Measurements from ENCODE around the gene USP13.

DNA sequence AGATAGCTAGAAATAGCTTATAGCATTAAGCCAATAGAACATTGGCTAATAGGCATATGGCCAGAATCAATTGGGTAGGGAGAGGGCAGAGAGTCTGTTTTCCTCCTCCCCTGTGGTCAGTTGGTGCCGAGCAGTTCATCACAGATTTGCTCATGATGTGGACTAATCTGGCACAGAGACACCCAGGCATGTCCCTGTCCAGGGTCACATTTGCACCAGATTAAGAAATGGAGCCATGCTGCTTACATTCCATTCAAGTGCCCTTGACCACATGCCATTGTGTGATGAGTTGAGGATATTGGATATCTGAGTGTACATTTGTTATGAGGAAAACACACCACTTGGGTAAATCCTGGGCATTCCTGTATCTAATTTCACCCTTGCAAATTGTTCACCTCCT is 53.4 kb downstream of the USP13 start:
- TF ChIP-seq, protein P1, sequence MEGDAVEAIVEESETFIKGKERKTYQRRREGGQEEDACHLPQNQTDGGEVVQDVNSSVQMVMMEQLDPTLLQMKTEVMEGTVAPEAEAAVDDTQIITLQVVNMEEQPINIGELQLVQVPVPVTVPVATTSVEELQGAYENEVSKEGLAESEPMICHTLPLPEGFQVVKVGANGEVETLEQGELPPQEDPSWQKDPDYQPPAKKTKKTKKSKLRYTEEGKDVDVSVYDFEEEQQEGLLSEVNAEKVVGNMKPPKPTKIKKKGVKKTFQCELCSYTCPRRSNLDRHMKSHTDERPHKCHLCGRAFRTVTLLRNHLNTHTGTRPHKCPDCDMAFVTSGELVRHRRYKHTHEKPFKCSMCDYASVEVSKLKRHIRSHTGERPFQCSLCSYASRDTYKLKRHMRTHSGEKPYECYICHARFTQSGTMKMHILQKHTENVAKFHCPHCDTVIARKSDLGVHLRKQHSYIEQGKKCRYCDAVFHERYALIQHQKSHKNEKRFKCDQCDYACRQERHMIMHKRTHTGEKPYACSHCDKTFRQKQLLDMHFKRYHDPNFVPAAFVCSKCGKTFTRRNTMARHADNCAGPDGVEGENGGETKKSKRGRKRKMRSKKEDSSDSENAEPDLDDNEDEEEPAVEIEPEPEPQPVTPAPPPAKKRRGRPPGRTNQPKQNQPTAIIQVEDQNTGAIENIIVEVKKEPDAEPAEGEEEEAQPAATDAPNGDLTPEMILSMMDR (IDR thresholded peaks at IDR 0.05), result no peak
- no peak for TF ChIP-seq POLR2A (IDR thresholded peaks at IDR 0.05)
